SU-DHL-6 (cell line): ENCODE measurements around the gene HOXB6.

Experiments
- H2AFZ ChIP-seq: fragments of 200-600 bp; sonication (generic); 2 replicates; pipeline ENCODE4 v1.6.1; 2014; ENCODE audit warnings: low read depth, mild to moderate bottlenecking, moderate library complexity, mixed read lengths, antibody characterized with exemption, low read length; ENCODE audit not compliant: severe bottlenecking
- H3F3A ChIP-seq: fragments of 200-600 bp; shearing (Covaris generic); 2 replicates; pipeline ENCODE4 v1.6.0; 2016; ENCODE audit warnings: antibody characterized with exemption, mild to moderate bottlenecking; ENCODE audit not compliant: insufficient read depth
- H3K27ac ChIP-seq: fragments of 200-600 bp; sonication (generic); 2 replicates; pipeline ENCODE4 v1.5.1; 2016; ENCODE audit warnings: low read depth, mild to moderate bottlenecking, low read length, moderate library complexity, mixed read lengths
- H3K27me3 ChIP-seq: fragments of 200-600 bp; sonication (generic), shearing (Covaris generic); 2 replicates; pipeline ENCODE4 v1.6.0; 2014; ENCODE audit warnings: mild to moderate bottlenecking, low read length
- H3K36me3 ChIP-seq: fragments of 200-600 bp; sonication (generic); 2 replicates; pipeline ENCODE4 v1.6.1; 2014; ENCODE audit warnings: mild to moderate bottlenecking, low read length, mixed read lengths
- H3K4me2 ChIP-seq: fragments of 300-600, 200-600 bp; shearing (Covaris generic), sonication (generic); 2 replicates; pipeline ENCODE4 v1.6.0; 2014; ENCODE audit warnings: low read length, low read depth, mild to moderate bottlenecking; ENCODE audit not compliant: poor library complexity, severe bottlenecking
- H3K4me3 ChIP-seq: fragments of 200-600 bp; sonication (generic); 2 replicates; pipeline ENCODE4 v1.5.1; 2014; ENCODE audit warnings: antibody characterized with exemption, low read length, mild to moderate bottlenecking, mixed read lengths; ENCODE audit not compliant: insufficient read depth, poor library complexity, severe bottlenecking
- H3K79me2 ChIP-seq: fragments of 200-600 bp; sonication (generic); 2 replicates; pipeline ENCODE4 v1.6.1; 2014; ENCODE audit warnings: mild to moderate bottlenecking, low read length, moderate library complexity; ENCODE audit not compliant: insufficient read depth
- H3K9ac ChIP-seq: fragments of 200-600 bp; sonication (generic); 2 replicates; pipeline ENCODE4 v1.7.0; 2014; ENCODE audit warnings: mild to moderate bottlenecking, low read length
- H3K9me2 ChIP-seq: fragments of 200-600 bp; sonication (generic); replicated peaks from 2 replicates; pipeline ENCODE4 v1.6.1; 2014; ENCODE audit warnings: low read length; ENCODE audit not compliant: insufficient read depth
- H3K9me3 ChIP-seq: fragments of 200-600 bp; sonication (generic); 2 replicates; pipeline ENCODE4 v1.6.1; 2014; ENCODE audit warnings: low read length, mixed read lengths; ENCODE audit not compliant: insufficient read depth
- H4K20me1 ChIP-seq: fragments of 200-600 bp; sonication (generic); 2 replicates; pipeline ENCODE4 v1.6.1; 2014; ENCODE audit warnings: low read depth, mild to moderate bottlenecking, antibody characterized with exemption, low read length, moderate library complexity, mixed read lengths
- EZH2phosphoT487 ChIP-seq: fragments of 200-600 bp; sonication (generic), shearing (Covaris generic); conservative IDR thresholded peaks from 2 replicates; pipeline ENCODE4 v1.6.1; 2018; ENCODE audit warnings: mild to moderate bottlenecking, antibody characterized with exemption, low read length, moderate library complexity, mixed read lengths
- TF ChIP-seq, protein P1 (sequence below): fragments of 200-600 bp; sonication (generic); IDR thresholded peaks from one replicate; pipeline ENCODE4 v1.5.1; 2017; ENCODE audit warnings: antibody characterized with exemption, mild to moderate bottlenecking, low read length, moderate library complexity; ENCODE audit not compliant: insufficient read depth, poor library complexity, severe bottlenecking

HOXB6 gene

DNA sequence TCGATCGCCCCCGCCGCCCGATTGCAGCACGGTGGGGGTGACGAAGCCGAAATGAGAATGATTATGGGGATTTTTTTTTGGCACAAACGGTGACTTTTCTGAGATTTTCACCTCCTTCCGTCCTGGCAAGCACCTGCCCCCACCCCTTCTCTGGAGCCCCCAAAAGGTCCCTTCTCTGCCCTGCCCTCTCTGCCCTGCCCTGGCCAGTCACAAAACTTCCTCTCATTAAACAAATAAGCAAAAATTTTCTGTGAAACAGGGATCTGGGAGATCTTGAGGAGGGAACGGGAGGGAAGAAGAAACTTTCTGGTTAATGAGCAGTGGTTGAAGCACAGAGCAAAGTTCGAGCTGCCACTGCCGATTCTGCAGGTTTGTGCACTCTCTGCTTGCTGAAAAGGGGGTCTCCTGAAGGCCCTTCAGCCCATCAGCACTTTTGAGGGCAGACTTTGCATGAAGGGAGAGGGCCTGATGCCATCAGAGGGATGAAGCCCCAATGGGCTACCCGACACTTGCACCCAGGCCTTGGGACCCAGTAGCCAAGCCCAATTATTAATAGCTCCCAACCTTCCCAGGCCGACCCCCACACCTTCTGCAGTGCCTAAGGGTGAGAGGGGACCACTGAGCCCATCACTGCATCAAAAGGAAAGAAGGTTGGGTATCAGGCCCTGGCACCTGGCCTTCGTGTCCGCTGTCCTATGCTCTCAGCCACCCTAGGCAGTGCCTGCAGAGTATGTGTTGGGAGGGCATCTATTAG, 11.4 kb upstream of the HOXB6 start:
- H2AFZ ChIP-seq: no peak overlapping the region
- TF ChIP-seq, protein P1, sequence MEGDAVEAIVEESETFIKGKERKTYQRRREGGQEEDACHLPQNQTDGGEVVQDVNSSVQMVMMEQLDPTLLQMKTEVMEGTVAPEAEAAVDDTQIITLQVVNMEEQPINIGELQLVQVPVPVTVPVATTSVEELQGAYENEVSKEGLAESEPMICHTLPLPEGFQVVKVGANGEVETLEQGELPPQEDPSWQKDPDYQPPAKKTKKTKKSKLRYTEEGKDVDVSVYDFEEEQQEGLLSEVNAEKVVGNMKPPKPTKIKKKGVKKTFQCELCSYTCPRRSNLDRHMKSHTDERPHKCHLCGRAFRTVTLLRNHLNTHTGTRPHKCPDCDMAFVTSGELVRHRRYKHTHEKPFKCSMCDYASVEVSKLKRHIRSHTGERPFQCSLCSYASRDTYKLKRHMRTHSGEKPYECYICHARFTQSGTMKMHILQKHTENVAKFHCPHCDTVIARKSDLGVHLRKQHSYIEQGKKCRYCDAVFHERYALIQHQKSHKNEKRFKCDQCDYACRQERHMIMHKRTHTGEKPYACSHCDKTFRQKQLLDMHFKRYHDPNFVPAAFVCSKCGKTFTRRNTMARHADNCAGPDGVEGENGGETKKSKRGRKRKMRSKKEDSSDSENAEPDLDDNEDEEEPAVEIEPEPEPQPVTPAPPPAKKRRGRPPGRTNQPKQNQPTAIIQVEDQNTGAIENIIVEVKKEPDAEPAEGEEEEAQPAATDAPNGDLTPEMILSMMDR: no peak
- no peak for TF ChIP-seq EZH2phosphoT487
- H3K36me3 ChIP-seq: no peaks in the 10 kb centered on the region
- H3K79me2 ChIP-seq: no peaks in the 10 kb centered on the region
- H3K27me3 ChIP-seq: no peaks in the 10 kb centered on the region
- H3K27ac ChIP-seq: no peak overlapping the region
- no peak overlapping the region for H3K4me2 ChIP-seq
- no peaks in the 10 kb centered on the region for H3K9me2 ChIP-seq
- H3F3A ChIP-seq: no peaks in the 10 kb centered on the region
- no peaks in the 10 kb centered on the region for H3K9me3 ChIP-seq
- H4K20me1 ChIP-seq: no peaks in the 10 kb centered on the region
- H3K9ac ChIP-seq: no peak overlapping the region
- H3K4me3 ChIP-seq: no peak overlapping the region

DNA sequence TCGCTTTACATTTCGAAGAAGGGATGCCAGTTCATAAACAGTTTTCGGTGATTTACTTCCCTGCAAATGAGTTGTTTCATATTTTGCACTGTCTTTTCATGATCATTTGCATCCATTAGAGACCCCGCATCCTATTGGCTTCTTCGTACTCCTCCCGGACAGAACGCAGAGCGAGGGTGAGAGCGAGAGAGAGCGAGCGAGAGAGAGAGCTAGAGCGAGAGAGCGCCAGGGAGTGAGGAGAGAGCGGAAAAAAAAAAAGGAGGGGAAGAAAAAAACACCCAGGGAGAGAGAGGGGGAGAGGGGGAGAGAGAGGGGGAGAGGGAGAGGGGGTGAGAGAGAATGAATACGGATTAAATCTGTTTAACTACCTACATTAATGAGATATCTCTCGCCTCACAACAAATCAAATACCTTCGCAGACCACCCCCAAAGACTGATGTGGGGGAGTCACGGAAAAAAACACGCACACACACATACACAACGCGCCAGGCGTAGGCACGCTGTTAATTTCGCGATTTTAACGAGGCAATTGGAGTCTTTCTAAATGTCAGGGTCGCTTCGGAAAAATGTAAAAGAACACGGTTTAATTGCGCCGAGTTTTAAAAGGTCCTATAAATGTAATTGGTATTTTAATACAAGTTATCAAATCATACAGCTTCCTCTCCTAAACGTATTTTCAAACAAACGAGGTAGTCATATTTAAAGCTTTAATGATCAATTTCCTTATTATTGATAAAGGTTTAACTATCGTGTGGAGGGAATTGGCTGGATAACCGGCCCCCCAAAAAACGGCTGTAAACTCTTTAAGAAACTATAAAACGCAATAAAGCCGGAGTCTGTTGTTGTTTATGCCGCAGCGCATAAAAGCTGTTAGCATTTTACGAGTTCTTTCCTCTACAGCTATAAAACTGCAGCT, 10.5 kb upstream of the HOXB6 start, which contains the start of gene HOXB8:
TSS of gene HOXB8 (minus strand) at position 246 of the 916 bp plus-strand sequence. CDS start 588 bp downstream, outside the sequence.
- H2AFZ ChIP-seq: no peak within 1 kb of the TSS
- no peaks in the 10 kb centered on the region for H3F3A ChIP-seq
- H3K27me3 ChIP-seq: no peaks in the 10 kb centered on the region
- H3K9me3 ChIP-seq: no peaks in the 10 kb centered on the region
- no peaks in the 10 kb centered on the region for H3K9me2 ChIP-seq
- H4K20me1 ChIP-seq: no peaks in the 10 kb centered on the region
- H3K9ac ChIP-seq: no peak within 1 kb of the TSS
- H3K27ac ChIP-seq: no peak within 1 kb of the TSS
- H3K79me2 ChIP-seq: no peaks in the 10 kb centered on the region
- no peak within 1 kb of the TSS for H3K4me3 ChIP-seq
- H3K36me3 ChIP-seq: no peaks in the 10 kb centered on the region
- no peak within 1 kb of the TSS for H3K4me2 ChIP-seq
- TF ChIP-seq, protein P1: no peak
- no peak for TF ChIP-seq EZH2phosphoT487

DNA sequence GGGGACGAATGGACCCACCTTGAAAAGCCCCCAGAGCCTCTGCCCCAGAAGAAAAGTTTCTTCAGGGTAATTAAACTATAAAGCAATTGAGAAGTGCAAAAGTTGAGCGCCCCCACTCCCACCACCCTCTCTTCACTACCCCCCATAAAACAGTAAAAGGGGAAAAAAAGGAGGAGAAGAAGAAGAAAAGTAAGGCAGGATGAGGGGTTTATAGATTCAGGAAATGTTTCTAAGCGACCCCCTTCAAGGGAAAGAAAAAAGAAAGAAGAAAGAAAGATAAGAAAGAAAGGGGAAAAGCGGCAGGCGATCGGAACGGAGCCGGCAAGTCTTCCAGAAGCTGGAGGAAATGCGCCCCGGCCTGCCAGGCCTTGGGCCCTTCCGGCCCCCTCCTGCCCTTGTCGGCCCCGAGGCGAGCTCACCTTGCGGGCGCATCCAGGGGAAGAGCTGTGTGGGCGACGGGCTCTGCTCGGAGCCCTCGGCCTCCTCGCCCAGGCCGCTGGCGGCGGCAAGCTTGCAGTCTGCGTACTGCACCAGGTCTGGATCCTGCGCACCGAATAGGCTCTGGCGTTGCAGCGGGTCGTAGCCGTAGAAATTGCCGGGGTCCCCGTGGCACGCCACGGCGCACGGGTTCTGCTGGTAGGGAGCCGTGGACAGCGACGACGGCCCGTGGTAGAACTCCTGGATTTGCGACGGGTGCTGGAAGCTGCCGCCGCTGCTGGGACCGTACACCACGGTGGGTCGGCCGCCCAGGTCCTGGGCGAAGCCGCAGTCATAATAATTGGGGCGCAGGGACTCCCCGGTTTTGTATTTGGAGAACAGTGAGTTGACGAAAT, 9.3 kb upstream of the HOXB6 start:
- no peak overlapping the region for H3K27ac ChIP-seq
- no peaks in the 10 kb centered on the region for H3K79me2 ChIP-seq
- H3K9ac ChIP-seq: no peak overlapping the region
- H3K27me3 ChIP-seq: no peaks in the 10 kb centered on the region
- no peaks in the 10 kb centered on the region for H3F3A ChIP-seq
- no peak overlapping the region for H3K4me3 ChIP-seq
- no peak overlapping the region for H3K4me2 ChIP-seq
- H4K20me1 ChIP-seq: no peaks in the 10 kb centered on the region
- H3K9me3 ChIP-seq: no peaks in the 10 kb centered on the region
- no peak overlapping the region for H2AFZ ChIP-seq
- no peaks in the 10 kb centered on the region for H3K9me2 ChIP-seq
- no peak for TF ChIP-seq EZH2phosphoT487
- TF ChIP-seq, protein P1: no peak
- no peaks in the 10 kb centered on the region for H3K36me3 ChIP-seq
